Measurements from ENCODE around the gene THADA.

Gene THADA

GRCh38 chr2:43375746-43376522 is 219.9 kb downstream of the THADA start:
- TF ChIP-seq CTCF (conservative IDR thresholded peaks at IDR 0.05; ENCODE audit: low read depth, low read length) = no peak
- peak overlapping the region; percentile 42 for H3K4me2 ChIP-seq
- H3K9ac ChIP-seq = no peak overlapping the region
- H2AFZ ChIP-seq (ENCODE audit: low read depth) = no peak overlapping the region
- no peaks in the 10 kb centered on the region for H4K20me1 ChIP-seq (ENCODE audit: insufficient read depth)
- no peaks in the 10 kb centered on the region for H3K36me3 ChIP-seq (ENCODE audit: insufficient read depth)
- no peaks in the 10 kb centered on the region for H3K79me2 ChIP-seq (ENCODE audit: insufficient read depth, low read depth)
- peak overlapping the region; percentile 34; the same call in 1 of the 2 replicates for H3K27ac ChIP-seq
- H3K27me3 ChIP-seq (ENCODE audit: insufficient read depth, low read depth) = no peaks in the 10 kb centered on the region
- peaks cover 57% of the 10 kb centered on the region for H3K4me1 ChIP-seq (ENCODE audit: low read depth, poor library complexity, severe bottlenecking)
- H3K4me3 ChIP-seq (IDR thresholded peaks at IDR 0.05; ENCODE audit: insufficient read depth, low read depth, low read length) = no peak overlapping the region

GRCh38 chr2:43372416-43373081 is 223.3 kb downstream of the THADA start:
- H3K27ac ChIP-seq = no peak overlapping the region
- no peaks in the 10 kb centered on the region for H4K20me1 ChIP-seq (ENCODE audit: insufficient read depth)
- no peak overlapping the region for H2AFZ ChIP-seq (ENCODE audit: low read depth)
- H3K4me1 ChIP-seq (ENCODE audit: low read depth, poor library complexity, severe bottlenecking) = peaks cover 51% of the 10 kb centered on the region
- no peaks in the 10 kb centered on the region for H3K27me3 ChIP-seq (ENCODE audit: insufficient read depth, low read depth)
- H3K4me2 ChIP-seq = no peak overlapping the region
- H3K36me3 ChIP-seq (ENCODE audit: insufficient read depth) = no peaks in the 10 kb centered on the region
- no peak for TF ChIP-seq CTCF (conservative IDR thresholded peaks at IDR 0.05; ENCODE audit: low read depth, low read length)
- H3K9ac ChIP-seq = no peak overlapping the region
- H3K4me3 ChIP-seq (IDR thresholded peaks at IDR 0.05; ENCODE audit: insufficient read depth, low read depth, low read length) = no peak overlapping the region
- H3K79me2 ChIP-seq (ENCODE audit: insufficient read depth, low read depth) = no peaks in the 10 kb centered on the region

GRCh38 chr2:43370705-43371104 is 225.1 kb downstream of the THADA start:
- H3K36me3 ChIP-seq (ENCODE audit: insufficient read depth) = no peaks in the 10 kb centered on the region
- no peak overlapping the region for H3K4me3 ChIP-seq (IDR thresholded peaks at IDR 0.05; ENCODE audit: insufficient read depth, low read depth, low read length)
- no peak overlapping the region for H3K27ac ChIP-seq
- H4K20me1 ChIP-seq (ENCODE audit: insufficient read depth) = no peaks in the 10 kb centered on the region
- peak overlapping the region; percentile 43; the same call in 1 of the 2 replicates for H3K4me2 ChIP-seq
- TF ChIP-seq CTCF (conservative IDR thresholded peaks at IDR 0.05; ENCODE audit: low read depth, low read length) = no peak
- no peaks in the 10 kb centered on the region for H3K79me2 ChIP-seq (ENCODE audit: insufficient read depth, low read depth)
- peaks cover 54% of the 10 kb centered on the region for H3K4me1 ChIP-seq (ENCODE audit: low read depth, poor library complexity, severe bottlenecking)
- H3K27me3 ChIP-seq (ENCODE audit: insufficient read depth, low read depth) = no peaks in the 10 kb centered on the region
- H3K9ac ChIP-seq = no peak overlapping the region
- no peak overlapping the region for H2AFZ ChIP-seq (ENCODE audit: low read depth)

GRCh38 chr2:43370146-43370545 is 225.7 kb downstream of the THADA start:
- no peak overlapping the region for H3K4me3 ChIP-seq (IDR thresholded peaks at IDR 0.05; ENCODE audit: insufficient read depth, low read depth, low read length)
- H3K4me2 ChIP-seq = no peak overlapping the region
- no peak overlapping the region for H3K9ac ChIP-seq
- H3K27me3 ChIP-seq (ENCODE audit: insufficient read depth, low read depth) = no peaks in the 10 kb centered on the region
- H4K20me1 ChIP-seq (ENCODE audit: insufficient read depth) = no peaks in the 10 kb centered on the region
- H2AFZ ChIP-seq (ENCODE audit: low read depth) = no peak overlapping the region
- no peaks in the 10 kb centered on the region for H3K79me2 ChIP-seq (ENCODE audit: insufficient read depth, low read depth)
- no peaks in the 10 kb centered on the region for H3K36me3 ChIP-seq (ENCODE audit: insufficient read depth)
- H3K27ac ChIP-seq = no peak overlapping the region
- H3K4me1 ChIP-seq (ENCODE audit: low read depth, poor library complexity, severe bottlenecking) = peaks cover 50% of the 10 kb centered on the region
- no peak for TF ChIP-seq CTCF (conservative IDR thresholded peaks at IDR 0.05; ENCODE audit: low read depth, low read length)

Measured in KMS-11 (cell line).